ENCODE measurements around the gene TOM1L2. TPM values are rescaled to one million over a fixed set of nuclear protein-coding genes. Genes with fewer than 3 reads are reported as not detected.

TOM1L2 gene
- total and polyA plus RNA-seq, 12 donors, result 46.4 to 331 (median 273) TPM

GRCh38 chr17:17911001-17911613 lies 61.1 kb downstream of the TOM1L2 start:
- Histone ChIP-seq H3K27me3 (no peaks in the 10 kb centered on the region), H3K36me3 (peaks cover 0 to 14% (median 4%) of the 10 kb centered on the region in 9 donors), H3K27ac (peak overlapping the region in 9 of 10 donors; percentile 11 to 68 (median 50)), H3K4me1 (peaks cover 16 to 58% (median 43%) of the 10 kb centered on the region in 9 donors), H3K4me3 (no peak overlapping the region), H3K9me3 (no peaks in the 10 kb centered on the region)
- 50 to 59% methylated on average over 10 of the region's 10 CpGs for WGBS, 2 donors
- ATAC-seq (peak in 7 of 8 donors; percentile 51 to 85 (median 71)), DNase-seq (no peak)
- intact Hi-C loops (cut with DNase I), result loop anchor here in 3 of 10 donors (10.0 kb wide), 1 partner anchor 46 kb away; no protein-coding TSS in a partner anchor
- TF ChIP-seq CTCF (IDR thresholded peaks at IDR 0.05), result no peak

GRCh38 chr17:17910060-17910459 lies 62.1 kb downstream of the TOM1L2 start:
- DNase-seq (no peak), ATAC-seq (peak in 1 of 8 donors; percentile 46)
- WGBS, 2 donors, result 54 to 60% methylated on average over 4 of the region's 4 CpGs
- TF ChIP-seq CTCF (IDR thresholded peaks at IDR 0.05), result no peak
- intact Hi-C loops (cut with DNase I), result loop anchor here in 3 of 10 donors (10.0 kb wide), 1 partner anchor 45 kb away; no protein-coding TSS in a partner anchor
- Histone ChIP-seq H3K27ac (peak overlapping the region in 5 of 10 donors; percentile 7 to 58 (median 19)), H3K4me1 (peaks cover 16 to 58% (median 43%) of the 10 kb centered on the region in 9 donors), H3K4me3 (no peak overlapping the region), H3K9me3 (no peaks in the 10 kb centered on the region), H3K27me3 (no peaks in the 10 kb centered on the region), H3K36me3 (peaks cover 0 to 23% (median 5%) of the 10 kb centered on the region in 9 donors)

GRCh38 chr17:17909078-17909477 lies 63.1 kb downstream of the TOM1L2 start:
- DNase-seq (no peak), ATAC-seq (no peak)
- Histone ChIP-seq H3K27ac (no peak overlapping the region), H3K27me3 (no peaks in the 10 kb centered on the region), H3K4me1 (peaks cover 14 to 48% (median 38%) of the 10 kb centered on the region in 9 donors), H3K9me3 (no peaks in the 10 kb centered on the region), H3K36me3 (peaks cover 0 to 33% (median 5%) of the 10 kb centered on the region in 9 donors), H3K4me3 (no peak overlapping the region)
- TF ChIP-seq CTCF (IDR thresholded peaks at IDR 0.05), result no peak
- 89% methylated on average over 5 of the region's 5 CpGs for WGBS, 2 donors
- intact Hi-C loops (cut with DNase I), result no loop called here

- no peak for TF ChIP-seq CTCF (IDR thresholded peaks at IDR 0.05)
Observed at GRCh38 chr17:17907469-17907868, 64.7 kb downstream of the TOM1L2 start.

More at GRCh38 chr17:17907469-17907868, 64.7 kb downstream of the TOM1L2 start:
- no peak for ATAC-seq
- intact Hi-C loops (cut with DNase I), result no loop called here
- Histone ChIP-seq H3K9me3 (no peaks in the 10 kb centered on the region), H3K27me3 (no peaks in the 10 kb centered on the region), H3K27ac (no peak overlapping the region), H3K4me3 (no peak overlapping the region), H3K36me3 (peaks cover 0 to 35% (median 5%) of the 10 kb centered on the region in 9 donors), H3K4me1 (peaks cover 10 to 49% (median 35%) of the 10 kb centered on the region in 9 donors)
- DNase-seq, result no peak
- 76 to 82% methylated on average over 4 of the region's 4 CpGs for WGBS, 2 donors

Measured in heart right ventricle (tissue), 16 donors.